Transverse colon (tissue), 3 donors: Measurements from ENCODE around the gene LTB.

Source experiments
- POLR2A ChIP-seq: fragments of 450-650 bp; IDR thresholded peaks from one replicate; pipeline ENCODE4 v1.6.1; 2016; ENCODE audit warnings: antibody characterized with exemption, mild to moderate bottlenecking, moderate library complexity
- TF ChIP-seq, protein P1 (sequence below), 5 experiments: fragments of 200-600 bp in 3 of 5; fragments of 450-650 bp in 2 of 5; sonication (generic) in 3 of 5; IDR thresholded peaks; 1 replicate in 2 of 5; 2 replicates in 3 of 5; pipeline ENCODE4 v1.5.1; 2016 to 2017; ENCODE audit warnings: antibody characterized with exemption in 5 of 5, inconsistent platforms in 3 of 5, mild to moderate bottlenecking in 2 of 5, moderate library complexity in 1 of 5

- TF ChIP-seq, protein P1, sequence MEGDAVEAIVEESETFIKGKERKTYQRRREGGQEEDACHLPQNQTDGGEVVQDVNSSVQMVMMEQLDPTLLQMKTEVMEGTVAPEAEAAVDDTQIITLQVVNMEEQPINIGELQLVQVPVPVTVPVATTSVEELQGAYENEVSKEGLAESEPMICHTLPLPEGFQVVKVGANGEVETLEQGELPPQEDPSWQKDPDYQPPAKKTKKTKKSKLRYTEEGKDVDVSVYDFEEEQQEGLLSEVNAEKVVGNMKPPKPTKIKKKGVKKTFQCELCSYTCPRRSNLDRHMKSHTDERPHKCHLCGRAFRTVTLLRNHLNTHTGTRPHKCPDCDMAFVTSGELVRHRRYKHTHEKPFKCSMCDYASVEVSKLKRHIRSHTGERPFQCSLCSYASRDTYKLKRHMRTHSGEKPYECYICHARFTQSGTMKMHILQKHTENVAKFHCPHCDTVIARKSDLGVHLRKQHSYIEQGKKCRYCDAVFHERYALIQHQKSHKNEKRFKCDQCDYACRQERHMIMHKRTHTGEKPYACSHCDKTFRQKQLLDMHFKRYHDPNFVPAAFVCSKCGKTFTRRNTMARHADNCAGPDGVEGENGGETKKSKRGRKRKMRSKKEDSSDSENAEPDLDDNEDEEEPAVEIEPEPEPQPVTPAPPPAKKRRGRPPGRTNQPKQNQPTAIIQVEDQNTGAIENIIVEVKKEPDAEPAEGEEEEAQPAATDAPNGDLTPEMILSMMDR (IDR thresholded peaks at IDR 0.05): no peak
- no peak for TF ChIP-seq POLR2A
Measured at GRCh38 chr6:31532644-31533454, 49.4 kb downstream of the LTB start.
